ENCODE data around the gene ANKRD65.
"Not testable (repeated sequence)": the region's sequence is repeated elsewhere in the genome, so short reads cannot be mapped to it uniquely, and the experiment has no call there.

DNA sequence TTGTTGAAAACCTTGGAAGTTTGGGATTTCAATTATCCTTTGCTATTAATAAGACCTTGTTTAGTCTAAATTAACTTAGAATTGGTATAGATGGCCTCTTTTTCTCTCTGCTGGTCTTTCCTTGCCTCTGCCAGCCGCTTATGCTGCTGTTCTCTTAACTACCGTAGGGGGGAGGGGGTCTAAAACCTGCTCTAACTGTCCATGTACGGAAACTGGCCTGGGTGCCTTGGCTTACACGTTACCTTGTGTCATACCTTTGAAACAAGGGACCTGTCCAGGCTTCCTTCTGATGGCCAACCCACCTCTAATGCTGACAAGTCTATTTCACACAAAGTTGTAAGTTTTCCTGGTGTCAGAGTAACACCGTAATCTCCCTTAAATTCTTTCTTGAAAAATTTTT, 3.7 kb downstream of the ANKRD65 start:
- TF ChIP-seq, protein P1, sequence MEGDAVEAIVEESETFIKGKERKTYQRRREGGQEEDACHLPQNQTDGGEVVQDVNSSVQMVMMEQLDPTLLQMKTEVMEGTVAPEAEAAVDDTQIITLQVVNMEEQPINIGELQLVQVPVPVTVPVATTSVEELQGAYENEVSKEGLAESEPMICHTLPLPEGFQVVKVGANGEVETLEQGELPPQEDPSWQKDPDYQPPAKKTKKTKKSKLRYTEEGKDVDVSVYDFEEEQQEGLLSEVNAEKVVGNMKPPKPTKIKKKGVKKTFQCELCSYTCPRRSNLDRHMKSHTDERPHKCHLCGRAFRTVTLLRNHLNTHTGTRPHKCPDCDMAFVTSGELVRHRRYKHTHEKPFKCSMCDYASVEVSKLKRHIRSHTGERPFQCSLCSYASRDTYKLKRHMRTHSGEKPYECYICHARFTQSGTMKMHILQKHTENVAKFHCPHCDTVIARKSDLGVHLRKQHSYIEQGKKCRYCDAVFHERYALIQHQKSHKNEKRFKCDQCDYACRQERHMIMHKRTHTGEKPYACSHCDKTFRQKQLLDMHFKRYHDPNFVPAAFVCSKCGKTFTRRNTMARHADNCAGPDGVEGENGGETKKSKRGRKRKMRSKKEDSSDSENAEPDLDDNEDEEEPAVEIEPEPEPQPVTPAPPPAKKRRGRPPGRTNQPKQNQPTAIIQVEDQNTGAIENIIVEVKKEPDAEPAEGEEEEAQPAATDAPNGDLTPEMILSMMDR (IDR thresholded peaks at IDR 0.05) = not testable (repeated sequence)
- not testable (repeated sequence) for TF ChIP-seq POLR2AphosphoS5, POLR2A, EP300 (IDR thresholded peaks at IDR 0.05)

Data from sigmoid colon (tissue), 4 donors.